Cardiac fibroblast (primary cell): ENCODE results near the gene MVD.

Experiments
- DNase-seq, 2 donors: peaks; one replicate each; pipeline versions ENCODE4 v3.0.0 to v3.0.0-alpha.2; 2010; ENCODE audit warnings: low read depth in 2 of 2
- H3K4me3 ChIP-seq, 2 donors: replicated peaks in 1 of 2; 1 replicate in 1 of 2; 2 replicates in 1 of 2; pipeline ENCODE4 v1.5.1; 2011; ENCODE audit warnings: low read depth in 2 of 2, low read length in 2 of 2, mild to moderate bottlenecking in 2 of 2, moderate library complexity in 1 of 2
- TF ChIP-seq, protein P1 (sequence below): IDR thresholded peaks from one replicate; pipeline ENCODE4 v1.5.1; 2011; ENCODE audit warnings: low read depth, mild to moderate bottlenecking, low read length, inconsistent platforms

The MVD gene

DNA sequence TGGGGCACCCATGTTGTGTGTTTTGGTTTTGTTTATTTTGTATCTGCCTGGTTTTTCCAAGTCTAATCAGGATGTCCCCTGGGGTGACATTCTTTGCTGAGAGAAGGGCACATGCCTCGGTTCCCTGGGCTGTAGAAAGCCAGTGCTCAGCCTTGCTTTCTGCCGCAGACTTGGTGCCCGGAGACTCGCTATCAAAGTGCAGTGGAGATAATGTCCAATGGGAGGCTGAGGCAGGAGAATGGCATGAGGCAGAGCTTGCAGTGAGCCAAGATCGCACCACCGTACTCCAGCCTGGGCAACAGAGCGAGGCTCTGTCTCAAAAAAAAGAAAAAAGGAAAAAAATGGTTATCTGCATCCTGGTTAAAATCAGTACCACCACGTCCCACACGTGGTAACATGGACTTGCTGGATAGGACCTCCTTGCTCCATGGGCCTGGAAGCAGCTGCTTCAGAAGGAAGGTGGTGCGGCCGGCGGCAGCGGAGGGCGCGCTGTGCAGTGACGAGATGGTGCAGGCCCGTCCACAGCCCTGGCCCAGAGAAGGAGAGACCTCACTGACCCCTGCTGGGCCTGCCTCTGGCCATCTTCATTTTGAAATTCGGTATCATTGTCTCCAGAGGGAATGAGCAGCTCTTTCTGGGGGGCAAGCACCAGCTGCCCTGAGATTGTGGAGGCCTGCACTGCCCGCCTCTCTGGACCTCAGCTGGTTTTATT is 43.8 kb downstream of the MVD start:
- no peak overlapping the region for H3K4me3 ChIP-seq
- TF ChIP-seq, protein P1, sequence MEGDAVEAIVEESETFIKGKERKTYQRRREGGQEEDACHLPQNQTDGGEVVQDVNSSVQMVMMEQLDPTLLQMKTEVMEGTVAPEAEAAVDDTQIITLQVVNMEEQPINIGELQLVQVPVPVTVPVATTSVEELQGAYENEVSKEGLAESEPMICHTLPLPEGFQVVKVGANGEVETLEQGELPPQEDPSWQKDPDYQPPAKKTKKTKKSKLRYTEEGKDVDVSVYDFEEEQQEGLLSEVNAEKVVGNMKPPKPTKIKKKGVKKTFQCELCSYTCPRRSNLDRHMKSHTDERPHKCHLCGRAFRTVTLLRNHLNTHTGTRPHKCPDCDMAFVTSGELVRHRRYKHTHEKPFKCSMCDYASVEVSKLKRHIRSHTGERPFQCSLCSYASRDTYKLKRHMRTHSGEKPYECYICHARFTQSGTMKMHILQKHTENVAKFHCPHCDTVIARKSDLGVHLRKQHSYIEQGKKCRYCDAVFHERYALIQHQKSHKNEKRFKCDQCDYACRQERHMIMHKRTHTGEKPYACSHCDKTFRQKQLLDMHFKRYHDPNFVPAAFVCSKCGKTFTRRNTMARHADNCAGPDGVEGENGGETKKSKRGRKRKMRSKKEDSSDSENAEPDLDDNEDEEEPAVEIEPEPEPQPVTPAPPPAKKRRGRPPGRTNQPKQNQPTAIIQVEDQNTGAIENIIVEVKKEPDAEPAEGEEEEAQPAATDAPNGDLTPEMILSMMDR: no peak
- no peak for DNase-seq

DNA sequence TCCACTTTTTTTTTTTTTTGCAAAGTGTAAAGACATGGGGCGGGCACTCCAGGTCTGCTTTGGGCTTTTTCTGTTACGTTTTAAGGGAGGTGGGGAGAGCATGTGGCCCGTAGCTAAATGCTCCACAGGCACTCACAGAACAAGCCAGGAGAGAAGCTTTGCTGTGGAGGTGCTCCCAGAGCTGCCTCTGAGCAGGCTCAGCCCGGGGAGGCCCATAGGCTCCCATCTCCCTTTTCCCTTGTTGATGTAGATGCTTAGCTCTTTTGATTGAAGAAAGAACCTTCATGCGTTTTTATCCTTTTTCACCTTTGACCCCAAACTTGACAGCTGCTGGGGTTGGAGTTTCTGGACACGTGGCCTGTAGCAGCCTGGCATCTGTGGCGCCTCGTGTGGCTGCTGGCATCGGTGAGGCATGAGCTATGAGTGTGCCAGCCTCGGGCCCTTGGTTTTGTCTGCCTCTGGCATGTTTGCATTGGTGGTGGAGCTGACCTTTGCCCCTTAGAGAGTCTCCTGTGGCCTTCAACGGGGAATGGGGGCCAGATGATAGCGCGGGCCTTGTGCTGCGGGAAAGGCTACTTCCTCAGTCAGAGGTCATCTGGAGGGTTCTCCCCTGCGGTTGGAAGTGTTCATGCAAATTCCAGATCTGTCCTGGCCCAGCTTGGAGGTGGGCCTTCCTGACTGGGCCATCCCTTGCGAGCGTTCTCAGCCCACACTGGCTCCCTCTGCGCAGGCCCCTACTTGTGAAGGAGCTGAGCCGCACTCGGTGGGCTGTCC is 44.5 kb downstream of the MVD start:
- TF ChIP-seq, protein P1: no peak
- no peak overlapping the region for H3K4me3 ChIP-seq
- no peak for DNase-seq

DNA sequence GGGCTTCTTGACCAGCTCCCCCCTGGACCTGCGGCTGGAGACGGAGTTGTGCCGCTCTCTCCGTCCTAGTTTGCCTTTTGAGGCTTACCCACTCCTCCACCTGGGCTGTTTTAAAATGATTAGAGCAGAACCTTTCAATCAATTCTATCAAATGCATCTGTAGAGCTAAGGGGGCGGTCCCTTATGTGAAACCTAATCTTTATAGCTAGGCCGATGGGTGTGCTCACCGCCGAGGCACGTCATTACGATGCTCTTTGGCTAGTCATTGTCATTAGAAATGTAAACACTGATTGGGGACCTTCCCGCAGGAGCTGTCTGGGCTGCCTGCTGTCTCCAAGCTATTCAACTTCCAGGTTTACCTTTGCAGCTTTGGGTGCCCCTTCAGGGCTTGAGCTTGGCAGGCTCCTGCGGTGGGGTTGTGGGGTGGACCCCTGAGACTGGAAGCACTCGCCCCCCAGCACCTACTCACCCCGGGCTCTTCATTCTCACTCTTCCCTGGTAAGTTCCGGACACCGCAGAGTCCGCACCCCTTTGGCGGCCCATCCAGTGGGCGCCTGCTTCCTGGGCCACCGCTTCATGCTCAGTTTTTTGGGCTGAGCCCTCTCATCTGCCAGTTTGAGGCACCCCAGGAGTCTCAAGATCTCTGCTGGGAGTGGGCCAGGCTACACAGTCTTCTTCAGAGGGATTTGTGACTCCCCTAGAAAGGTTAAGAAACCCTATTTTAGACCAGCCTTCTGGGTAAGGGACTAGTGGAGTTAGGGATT is 45.4 kb downstream of the MVD start:
- DNase-seq: no peak
- TF ChIP-seq, protein P1: no peak
- no peak overlapping the region for H3K4me3 ChIP-seq

DNA sequence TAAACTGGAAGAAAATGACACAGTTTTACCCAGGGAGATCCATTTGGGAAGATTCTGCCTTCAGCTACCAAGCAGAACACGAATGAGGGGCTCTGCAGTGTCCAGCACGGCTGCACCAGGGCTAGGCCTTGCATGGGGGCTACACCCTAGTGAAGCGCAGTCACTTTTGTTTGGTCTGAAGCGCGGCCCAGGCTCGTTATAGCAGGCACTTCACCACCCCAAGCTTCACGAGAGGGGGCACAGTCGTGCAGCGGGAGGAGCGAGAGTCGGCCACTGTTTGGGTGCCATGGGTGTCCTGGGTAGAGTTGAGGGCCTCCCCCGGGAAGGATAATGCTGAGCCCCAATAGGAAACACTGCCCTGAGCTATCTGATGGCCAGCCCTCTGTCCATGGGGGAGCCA is 46.2 kb downstream of the MVD start:
- DNase-seq: no peak
- no peak overlapping the region for H3K4me3 ChIP-seq
- TF ChIP-seq, protein P1: no peak

DNA sequence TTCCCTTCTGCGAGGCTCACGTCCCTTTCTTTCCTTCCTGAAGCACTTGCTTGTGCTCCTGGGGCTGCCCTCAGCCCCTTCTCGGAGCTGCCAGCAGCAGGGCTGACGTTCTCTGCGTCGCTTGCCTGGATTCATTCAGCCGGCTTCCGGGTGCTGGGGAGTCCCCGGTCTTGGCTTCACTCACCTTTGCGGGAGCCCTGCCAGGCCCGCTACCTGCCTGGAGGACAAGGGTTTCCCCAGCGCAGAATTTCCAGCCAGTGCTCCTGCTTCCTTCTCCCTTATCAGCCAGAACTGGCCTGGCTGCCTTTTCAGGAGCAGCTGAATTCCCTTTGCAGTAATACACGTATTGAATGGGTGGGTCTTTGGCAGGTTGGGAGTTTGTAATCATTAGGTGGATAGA is 46.6 kb downstream of the MVD start:
- no peak overlapping the region for H3K4me3 ChIP-seq
- TF ChIP-seq, protein P1: no peak
- no peak for DNase-seq

DNA sequence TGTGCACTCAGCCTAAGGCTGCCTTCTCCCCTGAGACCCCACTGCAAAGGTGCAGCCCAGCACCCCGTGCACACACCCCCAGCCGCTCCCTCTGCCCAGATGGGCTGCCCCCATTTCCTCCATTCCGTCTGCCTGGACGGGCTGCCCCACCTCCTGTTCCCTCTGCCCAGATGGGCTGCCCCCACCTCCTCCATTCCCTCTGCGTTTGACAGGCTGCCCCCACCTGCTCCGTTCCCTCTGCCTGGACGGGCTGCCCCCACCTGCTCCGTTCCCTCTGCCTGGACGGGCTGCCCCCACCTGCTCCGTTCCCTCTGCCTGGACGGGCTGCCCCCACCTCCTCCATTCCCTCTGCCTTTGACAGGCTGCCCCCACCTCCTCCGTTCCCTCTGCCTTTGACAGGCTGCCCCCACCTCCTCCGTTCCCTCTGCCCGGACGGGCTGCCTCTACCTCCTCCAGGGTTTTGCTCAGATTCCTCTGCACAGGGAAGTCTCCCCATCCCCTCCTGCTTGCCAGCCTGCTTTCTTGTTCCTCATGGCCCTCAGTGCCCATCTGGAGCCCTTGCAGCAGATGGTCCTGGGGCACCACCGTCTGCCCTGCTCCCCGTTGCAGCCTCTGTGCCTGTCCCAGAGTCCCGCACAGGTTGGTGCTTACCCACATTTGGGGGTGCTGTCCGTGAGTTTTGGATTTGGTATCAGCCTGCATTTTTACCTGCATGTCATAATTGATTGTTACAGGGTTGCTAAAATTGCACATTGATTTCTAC is 47.9 kb downstream of the MVD start:
- TF ChIP-seq, protein P1: no peak
- DNase-seq: no peak
- H3K4me3 ChIP-seq: no peak overlapping the region
